BLaER1 treated with 17β-estradiol and CSF1 and Interleukin-3, amounts not matched to agents 10 nM and 100 nM (cell line): ENCODE results near the gene ZEB2.
A peak's percentile ranks its signal among the peaks of the same experiment; 100 is the strongest.

Source experiments
- H3K27ac ChIP-seq, 11 experiments: shearing (Covaris generic); formaldehyde crosslinking; 2 replicates each; pipeline ENCODE4 v1.8.1; 2022
- H3K27me3 ChIP-seq, 11 experiments: shearing (Covaris generic); formaldehyde crosslinking; 2 replicates each; pipeline ENCODE4 v1.8.1; 2022
- H3K36me3 ChIP-seq, 11 experiments: shearing (Covaris generic); formaldehyde crosslinking; 2 replicates each; pipeline ENCODE4 v1.8.1; 2022
- H3K4me1 ChIP-seq, 10 experiments: shearing (Covaris generic); formaldehyde crosslinking; 2 replicates each; pipeline ENCODE4 v1.8.1; 2022
- H3K4me2 ChIP-seq, 11 experiments: shearing (Covaris generic); formaldehyde crosslinking; 2 replicates each; pipeline ENCODE4 v1.8.1; 2022
- H3K4me3 ChIP-seq, 10 experiments: shearing (Covaris generic); formaldehyde crosslinking; 2 replicates each; pipeline ENCODE4 v1.8.1; 2022
- H3K9ac ChIP-seq, 11 experiments: shearing (Covaris generic); formaldehyde crosslinking; 2 replicates each; pipeline ENCODE4 v1.8.1; 2022
- H3K9me3 ChIP-seq, 11 experiments: shearing (Covaris generic); formaldehyde crosslinking; replicated peaks in 1 of 11; 2 replicates each; pipeline ENCODE4 v1.8.1; 2022
- H4K20me1 ChIP-seq, 11 experiments: shearing (Covaris generic); formaldehyde crosslinking; 2 replicates each; pipeline ENCODE4 v1.8.1; 2022
- Cebpa-rat ChIP-seq, 11 experiments: shearing (Covaris generic); IDR thresholded peaks; 2 replicates each; pipeline ENCODE4 v1.8.1; 2022

ZEB2 gene

DNA sequence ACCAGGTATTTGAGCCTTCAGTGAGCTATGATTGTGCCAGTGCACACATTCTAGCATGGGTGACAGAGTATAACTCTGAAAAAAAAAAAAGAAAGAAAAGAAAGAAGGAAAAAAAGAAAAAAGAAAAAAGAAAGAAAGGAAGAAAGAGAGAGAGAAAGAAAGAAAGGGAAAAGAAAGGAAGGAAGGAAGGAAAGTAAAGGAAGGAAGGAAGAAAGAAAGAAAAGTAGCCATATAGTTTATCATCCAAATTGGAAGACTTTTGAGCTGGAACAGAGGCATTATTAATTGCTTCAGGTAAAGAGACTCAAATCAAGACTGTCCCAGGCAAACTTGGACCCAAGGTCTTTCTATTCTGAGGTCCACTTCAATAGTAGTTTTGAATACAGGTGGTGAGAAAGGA is 32.9 kb upstream of the ZEB2 start:
- Histone ChIP-seq H3K27me3 (no peaks in the 10 kb centered on the region), H3K4me3 (no peak overlapping the region), H3K36me3 (no peaks in the 10 kb centered on the region), H3K27ac (no peak overlapping the region), H4K20me1 (no peaks in the 10 kb centered on the region), H3K9me3 (peaks cover 0 to 21% (median 10%) of the 10 kb centered on the region in 11 experiments; a peak in 8 of 22 replicates), H3K4me1 (peaks cover 11 to 21% (median 19%) of the 10 kb centered on the region in 10 experiments), H3K9ac (no peak overlapping the region), H3K4me2 (no peak overlapping the region)
- TF ChIP-seq Cebpa-rat (IDR thresholded peaks at IDR 0.05), result no peak

DNA sequence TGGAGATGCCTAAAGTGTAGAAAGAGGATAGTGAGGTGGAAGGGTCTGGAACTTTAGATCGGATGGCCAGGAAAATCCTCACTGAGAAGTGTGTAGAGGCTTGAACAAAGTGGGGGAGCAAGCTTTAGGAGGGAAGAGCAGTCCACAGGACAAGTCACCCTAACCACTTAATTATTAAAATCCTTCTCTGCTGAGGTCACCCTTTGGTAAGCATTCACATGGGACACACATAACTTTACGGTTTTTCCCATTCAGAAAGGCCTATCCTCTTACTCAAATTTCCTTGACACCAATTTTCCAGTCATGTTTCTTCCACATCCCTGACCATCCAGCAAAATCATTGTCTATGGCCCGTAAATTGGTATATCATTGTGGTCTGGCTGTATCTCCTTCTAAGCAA is 31.0 kb upstream of the ZEB2 start:
- H3K9me3 ChIP-seq, result peaks cover 0 to 21% (median 10%) of the 10 kb centered on the region in 11 experiments; a peak in 8 of 22 replicates
- no peak for TF ChIP-seq Cebpa-rat (IDR thresholded peaks at IDR 0.05)
- H4K20me1 ChIP-seq, result no peaks in the 10 kb centered on the region
- no peak overlapping the region for H3K27ac ChIP-seq
- peaks cover 25 to 40% (median 36%) of the 10 kb centered on the region in 10 experiments for H3K4me1 ChIP-seq
- H3K4me2 ChIP-seq, result no peak overlapping the region
- H3K27me3 ChIP-seq, result no peaks in the 10 kb centered on the region
- H3K36me3 ChIP-seq, result no peaks in the 10 kb centered on the region
- no peak overlapping the region for H3K4me3 ChIP-seq
- H3K9ac ChIP-seq, result no peak overlapping the region

DNA sequence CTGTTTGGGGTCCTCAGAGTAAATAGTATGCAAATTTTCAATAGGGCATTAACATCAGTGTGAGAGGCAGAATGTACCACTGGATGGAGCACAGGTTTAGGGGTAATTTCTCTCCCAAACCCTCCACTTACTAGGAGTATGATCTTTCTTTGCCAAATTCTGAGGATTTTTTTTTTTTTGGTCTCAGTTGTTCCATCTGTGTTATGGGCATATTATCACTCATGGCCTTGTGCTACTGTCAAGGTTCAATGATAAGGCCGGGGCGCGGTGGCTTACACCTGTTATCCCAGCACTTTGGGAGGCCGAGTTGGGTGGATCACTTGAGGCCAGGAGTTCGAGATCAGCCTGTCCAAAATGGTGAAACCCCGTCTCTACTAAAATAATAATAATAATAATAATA is 30.2 kb upstream of the ZEB2 start:
- TF ChIP-seq Cebpa-rat (IDR thresholded peaks at IDR 0.05), result no peak
- no peak overlapping the region for H3K4me3 ChIP-seq
- H3K9me3 ChIP-seq, result peaks cover 0 to 21% (median 10%) of the 10 kb centered on the region in 11 experiments; a peak in 8 of 22 replicates
- no peaks in the 10 kb centered on the region for H3K27me3 ChIP-seq
- peak overlapping the region in 1 of 11 experiments; percentile 7; a peak in 1 of 22 replicates for H3K27ac ChIP-seq
- peaks cover 27 to 47% (median 39%) of the 10 kb centered on the region in 10 experiments for H3K4me1 ChIP-seq
- no peak overlapping the region for H3K9ac ChIP-seq
- peak overlapping the region in 1 of 11 experiments; percentile 84; a peak in 1 of 22 replicates for H3K4me2 ChIP-seq
- H4K20me1 ChIP-seq, result no peaks in the 10 kb centered on the region
- no peaks in the 10 kb centered on the region for H3K36me3 ChIP-seq

DNA sequence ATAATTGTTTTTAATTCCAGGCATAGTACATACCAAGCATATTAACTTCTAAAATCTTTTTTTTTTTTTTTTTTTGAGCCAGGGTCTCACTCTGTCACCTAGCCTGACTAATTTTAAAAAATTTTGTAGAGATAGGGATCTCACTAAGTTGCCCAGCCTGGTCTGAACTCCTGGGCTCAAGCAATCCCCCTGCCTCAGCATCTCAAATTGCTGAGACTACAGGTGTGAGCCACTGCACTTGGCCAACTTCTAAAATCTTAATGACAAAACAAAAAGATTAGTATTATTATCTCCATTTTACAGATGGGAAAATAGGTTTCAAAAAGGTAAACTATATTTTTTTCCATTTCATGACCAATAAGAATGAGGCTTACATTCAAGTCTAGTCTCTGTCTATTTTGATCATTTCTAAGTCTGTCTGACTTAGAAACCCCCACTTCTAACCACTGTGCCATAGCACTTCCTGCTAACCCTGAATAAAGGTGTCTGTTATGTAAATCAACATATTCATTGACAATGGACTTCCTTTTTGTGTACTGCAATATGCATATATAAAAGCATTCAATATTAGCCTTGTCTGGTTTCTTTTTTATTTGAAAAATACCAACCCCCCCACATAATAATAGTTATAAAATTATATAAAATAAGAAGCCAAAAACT is 28.7 kb upstream of the ZEB2 start:
- no peak for TF ChIP-seq Cebpa-rat (IDR thresholded peaks at IDR 0.05)
- peak overlapping the region in 3 of 11 experiments; percentile 51 to 74 (median 69); a peak in 5 of 22 replicates for H3K9ac ChIP-seq
- H3K9me3 ChIP-seq, result peaks cover 0 to 21% (median 12%) of the 10 kb centered on the region in 11 experiments; a peak in 10 of 22 replicates
- no peaks in the 10 kb centered on the region for H3K36me3 ChIP-seq
- H4K20me1 ChIP-seq, result no peaks in the 10 kb centered on the region
- H3K4me3 ChIP-seq, result peak overlapping the region in 3 of 10 experiments; percentile 42 to 57 (median 49); a peak in 3 of 20 replicates
- H3K27me3 ChIP-seq, result no peaks in the 10 kb centered on the region
- H3K4me2 ChIP-seq, result peak overlapping the region; percentile 63 to 90 (median 83); a peak in 21 of 22 replicates
- peaks cover 27 to 47% (median 39%) of the 10 kb centered on the region in 10 experiments for H3K4me1 ChIP-seq
- peak overlapping the region in 9 of 11 experiments; percentile 15 to 75 (median 66); a peak in 14 of 22 replicates for H3K27ac ChIP-seq

DNA sequence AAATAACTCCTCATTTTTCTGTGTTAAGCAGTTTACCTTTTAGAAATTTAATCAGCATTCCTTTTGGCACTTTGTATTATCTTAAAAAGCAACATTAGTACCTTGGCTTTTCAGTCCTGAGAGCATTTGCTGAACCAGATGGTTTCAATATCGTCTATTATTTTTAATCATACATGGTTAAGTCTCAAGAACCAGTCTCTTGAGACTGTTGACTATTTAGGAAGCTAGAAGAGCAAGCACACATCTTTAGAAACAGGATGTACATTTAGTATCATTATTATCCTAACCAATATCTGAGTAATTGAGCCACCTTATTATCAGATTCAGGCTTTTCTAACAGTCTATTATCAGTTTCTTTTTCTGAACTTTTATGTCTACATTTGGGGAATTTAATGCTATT is 28.2 kb upstream of the ZEB2 start:
- no peaks in the 10 kb centered on the region for H4K20me1 ChIP-seq
- TF ChIP-seq Cebpa-rat (IDR thresholded peaks at IDR 0.05), result no peak
- peaks cover 3 to 25% (median 13%) of the 10 kb centered on the region in 11 experiments; a peak in 20 of 22 replicates for H3K9me3 ChIP-seq
- H3K4me2 ChIP-seq, result peak overlapping the region; percentile 63 to 90 (median 83); a peak in 21 of 22 replicates
- peak overlapping the region in 4 of 10 experiments; percentile 42 to 57 (median 49); a peak in 4 of 20 replicates for H3K4me3 ChIP-seq
- H3K27me3 ChIP-seq, result no peaks in the 10 kb centered on the region
- H3K4me1 ChIP-seq, result peaks cover 27 to 47% (median 39%) of the 10 kb centered on the region in 10 experiments
- H3K9ac ChIP-seq, result peak overlapping the region in 8 of 11 experiments; percentile 35 to 74 (median 53); a peak in 8 of 22 replicates
- peak overlapping the region; percentile 21 to 75 (median 66); a peak in 17 of 22 replicates for H3K27ac ChIP-seq
- H3K36me3 ChIP-seq, result no peaks in the 10 kb centered on the region

DNA sequence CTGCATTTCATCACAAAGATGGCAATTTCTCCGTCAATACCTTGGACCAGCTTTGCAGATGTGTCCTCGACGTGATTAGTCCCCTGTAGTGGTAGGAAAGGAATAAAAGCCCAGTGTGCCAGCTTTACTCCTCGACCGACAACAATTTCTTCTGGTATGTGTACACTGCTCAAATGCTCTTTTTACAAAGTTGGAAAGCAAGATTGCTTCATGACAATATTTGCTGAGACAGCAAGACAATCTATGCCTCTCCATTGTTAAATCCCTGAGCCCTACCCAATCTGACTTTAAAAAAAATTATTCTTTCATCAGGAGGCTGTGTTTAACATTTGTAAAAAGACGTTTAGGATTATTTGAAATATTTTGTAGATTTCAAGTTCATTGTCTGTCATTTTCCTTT is 27.6 kb upstream of the ZEB2 start:
- H3K36me3 ChIP-seq, result no peaks in the 10 kb centered on the region
- no peak for TF ChIP-seq Cebpa-rat (IDR thresholded peaks at IDR 0.05)
- H3K27me3 ChIP-seq, result no peaks in the 10 kb centered on the region
- H3K27ac ChIP-seq, result peak overlapping the region; percentile 21 to 75 (median 66); a peak in 20 of 22 replicates
- peaks cover 27 to 47% (median 40%) of the 10 kb centered on the region in 10 experiments for H3K4me1 ChIP-seq
- H3K4me2 ChIP-seq, result peak overlapping the region; percentile 80 to 90 (median 84)
- H3K9me3 ChIP-seq, result peaks cover 7 to 30% (median 18%) of the 10 kb centered on the region in 11 experiments; a peak in 20 of 22 replicates
- no peaks in the 10 kb centered on the region for H4K20me1 ChIP-seq
- peak overlapping the region; percentile 28 to 74 (median 56); a peak in 20 of 22 replicates for H3K9ac ChIP-seq
- peak overlapping the region; percentile 13 to 57 (median 39); a peak in 16 of 20 replicates for H3K4me3 ChIP-seq

DNA sequence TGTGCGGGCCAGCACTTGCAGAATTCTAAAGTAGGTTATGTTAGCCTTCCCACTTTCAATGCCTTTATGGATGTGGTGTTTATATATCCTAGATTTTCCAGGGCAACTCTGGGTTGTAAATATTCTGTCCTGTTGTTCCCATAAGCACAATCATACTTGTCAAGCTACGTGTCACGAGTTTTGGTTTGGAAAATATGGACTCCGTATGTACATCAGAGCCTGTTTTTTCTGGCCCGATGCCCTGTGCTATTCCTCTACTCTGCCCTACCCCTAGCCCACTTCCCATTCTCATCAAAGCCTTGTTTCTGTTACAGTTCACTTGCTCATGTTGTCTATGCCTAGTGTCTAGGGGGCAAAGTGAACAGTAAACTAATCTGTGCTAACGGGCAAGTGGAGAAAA is 27.0 kb upstream of the ZEB2 start:
- Histone ChIP-seq H3K4me3 (peak overlapping the region; percentile 13 to 57 (median 39); a peak in 16 of 20 replicates), H3K9me3 (peaks cover 8 to 33% (median 18%) of the 10 kb centered on the region in 11 experiments; a peak in 20 of 22 replicates), H3K27ac (peak overlapping the region; percentile 21 to 75 (median 66); a peak in 20 of 22 replicates), H3K4me1 (peaks cover 32 to 52% (median 44%) of the 10 kb centered on the region in 10 experiments), H3K36me3 (no peaks in the 10 kb centered on the region), H3K27me3 (no peaks in the 10 kb centered on the region), H3K9ac (peak overlapping the region; percentile 28 to 74 (median 56); a peak in 20 of 22 replicates), H4K20me1 (no peaks in the 10 kb centered on the region), H3K4me2 (peak overlapping the region; percentile 80 to 90 (median 84))
- no peak for TF ChIP-seq Cebpa-rat (IDR thresholded peaks at IDR 0.05)

DNA sequence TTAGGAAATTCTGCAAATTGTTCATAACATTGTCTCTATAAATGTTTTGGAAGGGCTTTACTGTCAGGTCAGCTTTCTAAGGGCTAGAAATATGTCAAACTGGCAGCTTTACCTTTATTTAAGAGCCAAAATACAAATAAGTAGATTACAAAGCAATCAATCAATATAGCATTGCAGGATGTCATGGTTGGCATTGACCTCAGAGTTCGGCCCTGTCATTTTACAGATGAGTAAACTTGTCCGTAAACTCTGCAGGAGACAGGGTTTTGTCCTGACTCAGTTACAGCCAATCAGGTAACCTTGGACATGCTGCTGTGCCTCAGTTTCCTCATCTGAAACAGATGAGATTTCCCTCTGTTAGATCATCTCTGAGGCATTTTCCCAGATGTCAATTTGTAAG is 25.9 kb upstream of the ZEB2 start:
- no peaks in the 10 kb centered on the region for H3K27me3 ChIP-seq
- H3K4me3 ChIP-seq, result no peak overlapping the region
- no peak overlapping the region for H3K27ac ChIP-seq
- H3K4me2 ChIP-seq, result peak overlapping the region in 8 of 11 experiments; percentile 26 to 89 (median 82); a peak in 13 of 22 replicates
- no peak for TF ChIP-seq Cebpa-rat (IDR thresholded peaks at IDR 0.05)
- peaks cover 4 to 22% (median 14%) of the 10 kb centered on the region in 11 experiments; a peak in 18 of 22 replicates for H3K9me3 ChIP-seq
- H3K36me3 ChIP-seq, result no peaks in the 10 kb centered on the region
- peaks cover 37 to 63% (median 53%) of the 10 kb centered on the region in 10 experiments for H3K4me1 ChIP-seq
- H4K20me1 ChIP-seq, result no peaks in the 10 kb centered on the region
- H3K9ac ChIP-seq, result no peak overlapping the region

DNA sequence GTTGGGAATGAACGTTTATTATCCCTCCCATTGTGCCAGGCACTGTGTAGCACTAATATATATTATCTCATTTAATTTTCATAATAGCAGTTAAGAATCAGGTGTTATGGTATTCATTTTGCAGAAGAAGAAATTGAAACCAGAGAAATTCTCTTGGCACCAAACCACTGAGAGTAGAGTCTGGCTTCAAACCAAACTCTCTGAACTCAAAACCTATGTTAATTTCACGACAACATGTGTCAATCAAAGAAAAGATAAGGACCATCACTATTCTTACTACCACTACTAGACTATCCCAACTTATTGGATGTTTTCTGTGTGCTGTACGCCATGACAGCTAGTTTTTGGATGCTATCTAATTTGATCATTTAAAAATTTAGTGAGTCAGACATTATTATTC is 24.1 kb upstream of the ZEB2 start:
- peaks cover 34 to 59% (median 51%) of the 10 kb centered on the region in 10 experiments for H3K4me1 ChIP-seq
- no peaks in the 10 kb centered on the region for H4K20me1 ChIP-seq
- no peaks in the 10 kb centered on the region for H3K27me3 ChIP-seq
- H3K9ac ChIP-seq, result no peak overlapping the region
- no peak overlapping the region for H3K4me2 ChIP-seq
- H3K4me3 ChIP-seq, result no peak overlapping the region
- no peak overlapping the region for H3K27ac ChIP-seq
- H3K36me3 ChIP-seq, result no peaks in the 10 kb centered on the region
- no peak for TF ChIP-seq Cebpa-rat (IDR thresholded peaks at IDR 0.05)
- H3K9me3 ChIP-seq, result peaks cover 4 to 18% (median 12%) of the 10 kb centered on the region in 11 experiments; a peak in 17 of 22 replicates
